Esophagus squamous epithelium (tissue), 5 donors: ENCODE data around the gene CABCOCO1. TPM values are rescaled to one million over a fixed set of nuclear protein-coding genes. Genes with fewer than 3 reads are reported as not detected.

ENCODE experiments used
- DNase-seq: peaks from one replicate; lab custom pipeline; 2025; lab: John Stamatoyannopoulos, UW
- H3K27ac ChIP-seq, 4 donors: fragments of 200-600 bp; sonication (generic); one replicate each; pipeline ENCODE4 v1.5.1; 2016 to 2019; ENCODE audit warnings: mild to moderate bottlenecking in 1 of 4
- H3K27me3 ChIP-seq, 4 donors: fragments of 200-600 bp; sonication (generic); 1 replicate in 3 of 4; 2 replicates in 1 of 4; pipeline versions ENCODE4 v1.5.1 to v1.6.0; 2017 to 2021; ENCODE audit warnings: antibody characterized with exemption in 1 of 4
- H3K36me3 ChIP-seq, 3 donors: fragments of 200-600 bp; sonication (generic); one replicate each; pipeline ENCODE4 v1.5.1; 2016 to 2019
- H3K4me1 ChIP-seq, 3 donors: fragments of 200-600 bp; sonication (generic); one replicate each; pipeline ENCODE4 v1.5.1; 2017 to 2019
- H3K4me3 ChIP-seq, 4 donors: fragments of 200-600 bp; sonication (generic); 1 replicate in 3 of 4; 2 replicates in 1 of 4; pipeline ENCODE4 v1.5.1; 2016 to 2019; ENCODE audit warnings: mild to moderate bottlenecking in 2 of 4, moderate library complexity in 1 of 4
- H3K9me3 ChIP-seq, 3 donors: fragments of 200-600 bp; sonication (generic); one replicate each; pipeline ENCODE4 v1.5.1; 2016 to 2019
- POLR2A ChIP-seq, 4 donors: fragments of 450-650 bp; IDR thresholded peaks; one replicate each; pipeline ENCODE4 v1.6.1; 2017; ENCODE audit warnings: antibody characterized with exemption in 4 of 4, mild to moderate bottlenecking in 4 of 4, moderate library complexity in 3 of 4
- WGBS, 2 donors: methylation state at CpG; one replicate each; pipeline ENCODE4 v1.1.5; 2018; 5-methylcytosine and 5-hydroxymethylcytosine counted together
- intact Hi-C: fragments of 100-400 bp; cut with DNase I; formaldehyde crosslinking; loops from one replicate; pipeline ENCODE4 v1.15.0; 2022
- total RNA-seq, 4 donors: library from RNA; depleted of rRNA; stranded (reverse); fragments of >200 nt; gene quantifications; one replicate each; pipeline ENCODE4 v1.1.0, GENCODE V29; 2016
- TF ChIP-seq, protein P1 (sequence below), 6 experiments: fragments of 450-650 bp in 4 of 6; fragments of 200-600 bp in 2 of 6; sonication (generic) in 2 of 6; IDR thresholded peaks; one replicate each; pipeline ENCODE4 v1.5.1; 2016 to 2019; ENCODE audit warnings: antibody characterized with exemption in 6 of 6, mild to moderate bottlenecking in 4 of 6, moderate library complexity in 4 of 6
- donor health status: DM: yes; HTN: yes; CAD: no.

The CABCOCO1 gene
- total RNA-seq, 4 donors from 2014 or later = 0.38 TPM; not detected in 3

DNA sequence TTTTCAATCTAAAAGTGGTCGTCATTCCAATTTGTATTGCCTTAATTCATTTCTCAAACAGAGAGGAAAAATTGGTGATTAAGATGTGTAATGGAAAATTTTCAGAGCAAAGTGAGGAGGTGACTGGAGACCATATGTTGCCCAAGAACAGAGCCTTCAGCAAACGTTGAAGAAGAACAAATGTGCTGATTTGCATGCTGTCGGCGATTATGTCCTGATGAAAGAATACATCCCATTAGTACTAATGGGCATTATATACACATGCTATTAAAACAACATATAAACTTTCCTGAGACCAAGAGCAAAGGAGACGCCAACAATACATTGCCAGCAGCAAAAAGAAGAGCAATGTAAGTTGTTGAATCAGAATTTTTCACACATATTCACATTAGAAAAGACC lies 138.8 kb downstream of the CABCOCO1 start:
- intact Hi-C loops = no loop called here
- no peaks in the 10 kb centered on the region for H3K9me3 ChIP-seq
- H3K36me3 ChIP-seq = no peaks in the 10 kb centered on the region
- H3K27me3 ChIP-seq = no peaks in the 10 kb centered on the region
- no peak overlapping the region for H3K27ac ChIP-seq
- WGBS, 2 donors = 80 to 83% methylated on average over 5 of the region's 5 CpGs
- DNase-seq = no peak
- H3K4me3 ChIP-seq = no peak overlapping the region
- no peaks in the 10 kb centered on the region for H3K4me1 ChIP-seq
- TF ChIP-seq POLR2A (IDR thresholded peaks at IDR 0.05) = no peak
- TF ChIP-seq, protein P1, sequence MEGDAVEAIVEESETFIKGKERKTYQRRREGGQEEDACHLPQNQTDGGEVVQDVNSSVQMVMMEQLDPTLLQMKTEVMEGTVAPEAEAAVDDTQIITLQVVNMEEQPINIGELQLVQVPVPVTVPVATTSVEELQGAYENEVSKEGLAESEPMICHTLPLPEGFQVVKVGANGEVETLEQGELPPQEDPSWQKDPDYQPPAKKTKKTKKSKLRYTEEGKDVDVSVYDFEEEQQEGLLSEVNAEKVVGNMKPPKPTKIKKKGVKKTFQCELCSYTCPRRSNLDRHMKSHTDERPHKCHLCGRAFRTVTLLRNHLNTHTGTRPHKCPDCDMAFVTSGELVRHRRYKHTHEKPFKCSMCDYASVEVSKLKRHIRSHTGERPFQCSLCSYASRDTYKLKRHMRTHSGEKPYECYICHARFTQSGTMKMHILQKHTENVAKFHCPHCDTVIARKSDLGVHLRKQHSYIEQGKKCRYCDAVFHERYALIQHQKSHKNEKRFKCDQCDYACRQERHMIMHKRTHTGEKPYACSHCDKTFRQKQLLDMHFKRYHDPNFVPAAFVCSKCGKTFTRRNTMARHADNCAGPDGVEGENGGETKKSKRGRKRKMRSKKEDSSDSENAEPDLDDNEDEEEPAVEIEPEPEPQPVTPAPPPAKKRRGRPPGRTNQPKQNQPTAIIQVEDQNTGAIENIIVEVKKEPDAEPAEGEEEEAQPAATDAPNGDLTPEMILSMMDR (IDR thresholded peaks at IDR 0.05) = no peak

- WGBS, 2 donors = 94 to 98% methylated on average over 3 of the region's 3 CpGs
These were observed 140.5 kb downstream of the CABCOCO1 start for GRCh38 chr10:61803269-61803668.

GRCh38 chr10:61804414-61804813 lies 141.7 kb downstream of the CABCOCO1 start:
- H3K27ac ChIP-seq = no peak overlapping the region
- no peaks in the 10 kb centered on the region for H3K36me3 ChIP-seq
- DNase-seq = no peak
- no peaks in the 10 kb centered on the region for H3K27me3 ChIP-seq
- no peaks in the 10 kb centered on the region for H3K9me3 ChIP-seq
- no peak overlapping the region for H3K4me3 ChIP-seq
- no peak for TF ChIP-seq POLR2A (IDR thresholded peaks at IDR 0.05)
- TF ChIP-seq, protein P1 (IDR thresholded peaks at IDR 0.05) = no peak
- intact Hi-C loops = no loop called here
- no peaks in the 10 kb centered on the region for H3K4me1 ChIP-seq
- 0 to 25% methylated on average over 1 of the region's 1 CpG for WGBS, 2 donors

More at GRCh38 chr10:61803269-61803668, 140.5 kb downstream of the CABCOCO1 start:
- Histone ChIP-seq H3K4me3 (no peak overlapping the region), H3K27me3 (no peaks in the 10 kb centered on the region), H3K4me1 (no peaks in the 10 kb centered on the region), H3K27ac (no peak overlapping the region), H3K9me3 (no peaks in the 10 kb centered on the region), H3K36me3 (no peaks in the 10 kb centered on the region)
- no peak for DNase-seq
- intact Hi-C loops = no loop called here
- TF ChIP-seq, protein P1 (IDR thresholded peaks at IDR 0.05) = no peak
- no peak for TF ChIP-seq POLR2A (IDR thresholded peaks at IDR 0.05)

- TF ChIP-seq POLR2A (IDR thresholded peaks at IDR 0.05) = no peak
- TF ChIP-seq, protein P1 (IDR thresholded peaks at IDR 0.05) = no peak
- Histone ChIP-seq H3K4me1 (no peaks in the 10 kb centered on the region), H3K36me3 (no peaks in the 10 kb centered on the region), H3K27me3 (no peaks in the 10 kb centered on the region), H3K27ac (no peak overlapping the region), H3K4me3 (no peak overlapping the region), H3K9me3 (no peaks in the 10 kb centered on the region)
- 98 to 100% methylated on average over 3 of the region's 3 CpGs for WGBS, 2 donors
- intact Hi-C loops = no loop called here
- no peak for DNase-seq
These were observed 142.4 kb downstream of the CABCOCO1 start for GRCh38 chr10:61805091-61805490.

DNA sequence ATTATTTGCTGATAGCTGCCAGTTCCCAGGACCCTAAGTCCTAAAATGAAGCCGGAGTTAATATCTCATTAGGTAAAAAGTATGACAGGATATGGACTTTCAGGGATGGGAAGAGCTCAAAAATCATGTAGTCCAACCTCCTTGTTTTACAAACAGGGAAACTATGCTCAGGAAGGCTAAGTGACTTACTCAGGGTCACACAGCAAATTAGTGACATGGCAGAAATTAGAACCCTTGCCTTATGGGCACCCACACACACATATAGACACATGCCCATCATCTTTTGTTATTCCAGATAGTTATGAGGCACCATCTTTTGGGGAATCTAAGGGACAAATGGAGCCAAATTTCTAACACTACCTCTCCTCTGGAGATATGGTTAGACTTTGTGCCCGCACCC lies 147.5 kb downstream of the CABCOCO1 start:
- Histone ChIP-seq H3K4me3 (no peak overlapping the region), H3K27me3 (no peaks in the 10 kb centered on the region), H3K36me3 (no peaks in the 10 kb centered on the region), H3K27ac (no peak overlapping the region), H3K9me3 (no peaks in the 10 kb centered on the region), H3K4me1 (no peaks in the 10 kb centered on the region)
- intact Hi-C loops = no loop called here
- DNase-seq = no peak
- 88 to 100% methylated on average over 2 of the region's 2 CpGs for WGBS, 2 donors
- no peak for TF ChIP-seq POLR2A (IDR thresholded peaks at IDR 0.05)
- TF ChIP-seq, protein P1 (IDR thresholded peaks at IDR 0.05) = no peak
